Measurements from ENCODE around the gene KCTD16. TPM values are rescaled to one million over a fixed set of nuclear protein-coding genes. Genes with fewer than 3 reads are reported as not detected.

KCTD16 gene
- total RNA-seq, 1 experiment from 2014 or later, result 0.29 TPM

DNA sequence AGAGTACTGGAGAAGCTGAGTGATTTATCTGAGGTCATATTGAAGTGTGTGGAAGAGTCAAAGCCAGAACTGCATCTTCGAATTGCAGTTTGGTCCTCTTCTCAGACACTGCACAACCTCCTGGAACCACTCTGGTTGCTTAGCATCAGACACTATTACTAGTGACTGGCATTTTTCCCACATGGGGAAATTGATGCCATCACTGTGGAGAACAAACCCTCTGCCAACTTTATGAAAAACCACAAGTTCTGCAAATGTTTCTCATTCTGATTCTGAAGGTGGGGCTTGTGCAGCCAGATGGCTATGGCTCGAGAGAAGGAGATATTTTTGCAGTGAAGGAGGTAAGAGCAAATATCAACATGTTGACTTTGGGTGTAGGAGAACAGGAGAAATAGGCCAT lies 67.2 kb downstream of the KCTD16 start:
- no peaks in the 10 kb centered on the region for H3K9me3 Mint-ChIP-seq (ENCODE audit: unreplicated experiment)
- POLR2A ChIA-PET, result no interaction called here
- TF ChIP-seq, protein P1, sequence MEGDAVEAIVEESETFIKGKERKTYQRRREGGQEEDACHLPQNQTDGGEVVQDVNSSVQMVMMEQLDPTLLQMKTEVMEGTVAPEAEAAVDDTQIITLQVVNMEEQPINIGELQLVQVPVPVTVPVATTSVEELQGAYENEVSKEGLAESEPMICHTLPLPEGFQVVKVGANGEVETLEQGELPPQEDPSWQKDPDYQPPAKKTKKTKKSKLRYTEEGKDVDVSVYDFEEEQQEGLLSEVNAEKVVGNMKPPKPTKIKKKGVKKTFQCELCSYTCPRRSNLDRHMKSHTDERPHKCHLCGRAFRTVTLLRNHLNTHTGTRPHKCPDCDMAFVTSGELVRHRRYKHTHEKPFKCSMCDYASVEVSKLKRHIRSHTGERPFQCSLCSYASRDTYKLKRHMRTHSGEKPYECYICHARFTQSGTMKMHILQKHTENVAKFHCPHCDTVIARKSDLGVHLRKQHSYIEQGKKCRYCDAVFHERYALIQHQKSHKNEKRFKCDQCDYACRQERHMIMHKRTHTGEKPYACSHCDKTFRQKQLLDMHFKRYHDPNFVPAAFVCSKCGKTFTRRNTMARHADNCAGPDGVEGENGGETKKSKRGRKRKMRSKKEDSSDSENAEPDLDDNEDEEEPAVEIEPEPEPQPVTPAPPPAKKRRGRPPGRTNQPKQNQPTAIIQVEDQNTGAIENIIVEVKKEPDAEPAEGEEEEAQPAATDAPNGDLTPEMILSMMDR (IDR thresholded peaks at IDR 0.05; ENCODE audit: insufficient read depth in 1 of 2, low read depth in 1 of 2, low read length in 1 of 2, severe bottlenecking in 1 of 2, unreplicated experiment in 1 of 2), result no peak
- no peaks in the 10 kb centered on the region for H3K27me3 ChIP-seq (replicated peaks; ENCODE audit: control insufficient read depth, insufficient read depth, low read length)
- DNase-seq, result no peak
- BruUV-seq (replicated peaks), result no TSS peak
- no peaks in the 10 kb centered on the region for H3K4me1 Mint-ChIP-seq (ENCODE audit: low read depth, unreplicated experiment)
- H3K4me3 ChIP-seq (ENCODE audit: low read depth, low read length), result no peak overlapping the region
- peaks cover 3% of the 10 kb centered on the region for H3K27me3 Mint-ChIP-seq (ENCODE audit: insufficient read depth, unreplicated experiment)
- no peaks in the 10 kb centered on the region for H3K36me3 ChIP-seq (ENCODE audit: control insufficient read depth, insufficient read depth, low read length)
- H3K4me1 ChIP-seq, result no peaks in the 10 kb centered on the region
- CTCF ChIA-PET, result no interaction called here
- no peaks in the 10 kb centered on the region for H3K36me3 Mint-ChIP-seq (ENCODE audit: insufficient read depth, unreplicated experiment)
- intact Hi-C loops (cut with micrococcal nuclease; ENCODE audit: unreplicated experiment), result no loop called here
- H3K9me3 ChIP-seq, result no peaks in the 10 kb centered on the region
- no peak overlapping the region for H3K27ac Mint-ChIP-seq (ENCODE audit: unreplicated experiment)
- H3K4me3 Mint-ChIP-seq (ENCODE audit: unreplicated experiment), result no peak overlapping the region

GRCh38 chr5:144247131-144247530 lies 76.5 kb downstream of the KCTD16 start:
- no peak for DNase-seq
- Mint-ChIP-seq H3K27ac (ENCODE audit: unreplicated experiment) (no peak overlapping the region), H3K4me3 (ENCODE audit: unreplicated experiment) (no peak overlapping the region), H3K36me3 (ENCODE audit: insufficient read depth, unreplicated experiment) (no peaks in the 10 kb centered on the region), H3K9me3 (ENCODE audit: unreplicated experiment) (no peaks in the 10 kb centered on the region), H3K4me1 (ENCODE audit: low read depth, unreplicated experiment) (no peaks in the 10 kb centered on the region), H3K27me3 (ENCODE audit: insufficient read depth, unreplicated experiment) (peaks cover 4% of the 10 kb centered on the region)
- Histone ChIP-seq H3K4me3 (ENCODE audit: low read depth, low read length) (no peak overlapping the region), H3K9me3 (no peaks in the 10 kb centered on the region), H3K36me3 (ENCODE audit: control insufficient read depth, insufficient read depth, low read length) (no peaks in the 10 kb centered on the region), H3K4me1 (no peaks in the 10 kb centered on the region), H3K27me3 (replicated peaks; ENCODE audit: control insufficient read depth, insufficient read depth, low read length) (no peaks in the 10 kb centered on the region)
- BruUV-seq (replicated peaks), result no TSS peak
- intact Hi-C loops (cut with micrococcal nuclease; ENCODE audit: unreplicated experiment), result no loop called here
- CTCF ChIA-PET, result no interaction called here
- TF ChIP-seq, protein P1 (IDR thresholded peaks at IDR 0.05; ENCODE audit: insufficient read depth in 1 of 2, low read depth in 1 of 2, low read length in 1 of 2, severe bottlenecking in 1 of 2, unreplicated experiment in 1 of 2), result no peak
- POLR2A ChIA-PET, result no interaction called here

DNA sequence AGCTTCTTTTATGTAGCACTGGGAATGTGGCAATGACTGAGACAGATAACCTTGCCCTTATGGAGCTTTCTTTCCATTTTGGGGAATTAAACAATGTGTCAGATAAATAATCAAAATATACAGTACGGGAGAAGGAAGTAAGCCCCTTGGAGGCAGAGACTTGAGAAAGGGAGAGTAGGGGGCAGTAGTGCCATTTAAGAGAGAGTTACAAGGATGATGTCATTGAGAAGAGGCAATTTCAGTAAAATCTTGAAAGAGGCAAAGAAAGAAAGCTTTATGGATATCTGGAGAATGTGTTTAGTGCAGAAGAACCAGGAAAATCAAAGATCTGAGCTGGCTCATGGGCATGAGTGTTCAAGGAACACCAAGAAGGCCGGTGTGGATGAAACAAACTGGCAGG lies 77.3 kb downstream of the KCTD16 start:
- Mint-ChIP-seq H3K4me1 (ENCODE audit: low read depth, unreplicated experiment) (no peaks in the 10 kb centered on the region), H3K27me3 (ENCODE audit: insufficient read depth, unreplicated experiment) (peaks cover 4% of the 10 kb centered on the region), H3K27ac (ENCODE audit: unreplicated experiment) (no peak overlapping the region), H3K4me3 (ENCODE audit: unreplicated experiment) (no peak overlapping the region), H3K9me3 (ENCODE audit: unreplicated experiment) (no peaks in the 10 kb centered on the region), H3K36me3 (ENCODE audit: insufficient read depth, unreplicated experiment) (no peaks in the 10 kb centered on the region)
- Histone ChIP-seq H3K27me3 (replicated peaks; ENCODE audit: control insufficient read depth, insufficient read depth, low read length) (no peaks in the 10 kb centered on the region), H3K36me3 (ENCODE audit: control insufficient read depth, insufficient read depth, low read length) (no peaks in the 10 kb centered on the region), H3K4me3 (ENCODE audit: low read depth, low read length) (no peak overlapping the region), H3K9me3 (no peaks in the 10 kb centered on the region), H3K4me1 (no peaks in the 10 kb centered on the region)
- intact Hi-C loops (cut with micrococcal nuclease; ENCODE audit: unreplicated experiment), result loop anchor here (1.0 kb wide), 1 partner anchor 142 kb away; no protein-coding TSS in a partner anchor
- DNase-seq, result no peak
- ChIA-PET POLR2A (no interaction called here), CTCF (interaction anchor here (1.0 kb wide), 1 partner anchor 44 kb away, joined by 4 read pairs; no protein-coding TSS in a partner anchor)
- no TSS peak for BruUV-seq (replicated peaks)
- TF ChIP-seq, protein P1 (IDR thresholded peaks at IDR 0.05; ENCODE audit: insufficient read depth in 1 of 2, low read depth in 1 of 2, low read length in 1 of 2, severe bottlenecking in 1 of 2, unreplicated experiment in 1 of 2), result no peak
